Measurements from ENCODE around the gene GPX6. TPM values are rescaled to one million over a fixed set of nuclear protein-coding genes. Genes with fewer than 3 reads are reported as not detected.
"Not testable (repeated sequence)": the region's sequence is repeated elsewhere in the genome, so short reads cannot be mapped to it uniquely, and the experiment has no call there.

The GPX6 gene
- total RNA-seq, 2 experiments from 2014 or later = not detected

DNA sequence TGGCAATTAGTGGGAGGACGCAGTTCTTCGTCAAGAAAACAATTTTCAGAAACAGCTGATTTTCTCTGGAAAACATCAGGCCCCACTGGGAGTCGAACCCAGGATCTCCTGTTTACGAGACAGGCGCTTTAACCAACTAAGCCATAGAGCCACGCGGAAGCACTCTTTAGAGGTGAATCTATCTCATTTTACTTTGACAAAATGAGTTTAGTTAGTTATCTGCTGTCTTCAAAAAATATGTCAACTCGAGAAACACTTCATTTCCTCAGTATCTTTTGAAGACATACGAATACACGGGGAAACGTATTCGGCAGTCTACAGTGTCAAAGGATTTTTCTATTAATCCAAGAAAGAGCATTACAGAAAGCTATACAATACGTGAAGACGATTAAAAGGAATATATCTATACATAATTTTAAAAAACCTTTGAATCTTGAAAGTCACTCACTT lies 26.7 kb downstream of the GPX6 start:
- CTCF ChIA-PET = interaction anchor here (0.6 to 0.7 kb wide), 2 partner anchors 105 to 309 kb away, joined by 4 to 6 read pairs; no protein-coding TSS in a partner anchor
- POLR2A ChIA-PET = interaction anchor here (0.7 kb wide), 1 partner anchor 133 kb away, joined by 5 read pairs; no protein-coding TSS in a partner anchor

DNA sequence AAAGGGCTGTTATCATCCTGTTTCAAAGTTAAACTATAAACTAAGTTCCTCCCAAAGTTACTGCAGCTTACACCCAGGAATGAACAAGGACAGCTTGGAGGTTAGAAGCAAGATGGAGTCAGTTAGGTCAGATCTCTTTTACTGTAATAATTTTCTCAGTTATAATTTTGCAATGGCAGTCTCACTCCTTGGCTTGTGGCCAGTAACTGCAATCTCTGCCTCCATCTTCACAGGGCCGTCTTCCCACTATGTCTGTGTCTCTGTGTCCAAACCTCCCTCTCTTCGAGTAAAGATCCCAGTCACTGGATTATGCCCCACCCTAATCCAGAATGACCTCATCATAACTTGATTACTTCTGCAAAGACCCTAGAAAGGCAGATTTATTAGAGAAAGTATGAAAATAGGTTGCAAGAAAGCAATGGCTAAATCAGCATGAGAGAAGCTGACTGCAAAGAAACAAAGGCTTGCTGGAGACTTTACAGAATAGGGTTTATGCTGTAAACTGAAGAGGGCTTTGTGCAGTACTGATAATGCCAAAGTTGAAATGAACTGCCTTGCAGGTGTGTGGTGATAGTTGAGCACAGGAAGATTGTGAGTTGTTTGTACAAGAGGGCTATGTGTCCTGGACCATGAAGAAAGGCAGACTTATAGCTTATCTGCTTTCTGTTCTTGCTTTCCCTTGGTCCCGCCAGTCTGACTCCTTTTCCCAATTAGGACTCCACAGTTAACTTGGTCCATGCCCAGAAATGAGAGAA lies 28.4 kb downstream of the GPX6 start:
- CTCF ChIA-PET = no interaction called here
- POLR2A ChIA-PET = no interaction called here

DNA sequence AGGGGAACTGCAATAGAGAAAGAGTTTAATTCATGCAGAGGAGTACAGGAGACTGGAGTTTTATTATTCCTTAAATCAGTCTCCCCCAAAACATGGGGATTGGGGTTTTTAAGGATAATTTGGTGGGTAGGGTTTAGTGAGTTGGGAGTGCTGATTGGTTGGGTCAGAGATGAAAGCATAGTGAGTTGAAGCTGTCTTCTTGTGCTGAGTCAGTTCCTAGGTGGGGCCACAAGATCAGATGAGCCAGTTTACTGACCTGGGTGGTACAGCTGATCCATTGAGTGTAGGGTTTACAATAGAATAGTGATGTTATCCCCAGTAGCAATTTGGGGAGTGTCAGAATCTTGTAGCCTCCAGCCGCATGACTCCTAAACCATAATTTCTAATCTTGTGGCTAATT lies 29.1 kb downstream of the GPX6 start:
- ChIA-PET CTCF (no interaction called here), POLR2A (no interaction called here)

DNA sequence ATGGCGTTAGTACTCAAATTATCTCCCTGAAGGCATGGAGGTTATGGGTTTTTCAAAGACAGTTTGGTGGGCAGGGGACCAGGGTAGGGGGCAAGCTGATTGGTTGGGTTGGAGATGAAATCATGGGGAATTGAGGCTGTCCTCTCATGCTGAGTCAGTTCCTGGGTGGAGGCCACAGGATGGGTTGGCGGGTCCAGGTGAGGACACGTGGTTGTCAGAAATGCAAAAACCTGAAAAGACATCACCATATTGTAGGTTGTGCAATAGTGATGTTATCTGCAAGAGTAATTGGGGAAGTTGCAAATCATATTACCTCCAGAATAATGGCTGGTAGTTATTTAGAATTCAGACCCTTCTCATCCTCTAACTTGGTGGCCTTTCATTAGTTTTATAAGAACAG lies 30.1 kb downstream of the GPX6 start:
- POLR2A ChIA-PET = no interaction called here
- CTCF ChIA-PET = no interaction called here

DNA sequence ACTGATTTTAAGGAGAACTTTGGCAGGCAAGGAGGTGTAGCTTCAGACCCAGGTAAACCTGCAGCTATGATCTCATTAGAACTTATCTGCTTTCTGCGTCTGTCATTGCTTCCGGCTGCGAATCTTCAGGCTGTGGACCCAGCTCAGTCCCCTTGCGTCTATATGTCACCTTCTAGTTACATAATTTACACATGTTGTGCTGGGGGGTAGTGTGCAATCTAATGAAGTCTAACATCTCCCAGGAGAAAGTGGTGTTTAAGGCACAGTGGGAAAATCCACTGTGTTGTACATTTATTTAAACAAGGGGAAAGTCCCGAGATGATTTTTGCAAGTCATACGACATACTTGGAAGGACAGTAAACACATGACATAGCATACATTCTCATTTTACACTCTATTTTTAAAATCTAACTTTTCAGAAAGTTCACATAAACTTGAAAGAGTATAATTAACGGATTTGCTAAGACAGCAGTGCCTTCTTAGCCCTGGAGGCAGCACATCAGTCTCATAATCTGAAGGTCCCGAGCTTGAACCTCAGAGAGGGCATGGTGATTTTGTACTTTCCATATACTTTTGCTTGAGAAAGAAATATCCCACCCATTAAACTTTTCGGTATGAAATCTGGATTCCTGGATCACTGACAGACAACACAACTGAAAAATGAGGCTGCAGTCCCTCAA lies 35.2 kb downstream of the GPX6 start:
- POLR2A ChIA-PET = no interaction called here
- CTCF ChIA-PET = no interaction called here

DNA sequence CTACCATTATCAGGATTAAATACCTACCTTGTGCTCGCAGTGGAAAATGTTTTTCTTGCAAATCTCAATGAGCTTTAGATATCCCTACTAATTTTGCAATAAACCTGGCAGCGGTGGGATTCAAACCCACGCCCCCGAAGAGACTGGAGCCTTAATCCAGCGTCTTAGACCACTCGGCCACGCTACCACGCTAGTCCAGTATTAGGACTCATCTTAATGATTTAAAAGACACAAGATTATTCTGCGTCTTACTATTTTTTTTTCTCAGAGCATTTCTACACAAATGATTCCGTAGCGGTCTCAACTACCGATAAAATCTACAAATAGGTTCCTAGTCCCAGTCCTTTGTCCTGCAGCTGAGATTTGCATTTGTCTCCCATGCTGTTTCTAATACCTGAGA lies 37.1 kb downstream of the GPX6 start:
- POLR2A ChIA-PET = no interaction called here
- CTCF ChIA-PET = no interaction called here

DNA sequence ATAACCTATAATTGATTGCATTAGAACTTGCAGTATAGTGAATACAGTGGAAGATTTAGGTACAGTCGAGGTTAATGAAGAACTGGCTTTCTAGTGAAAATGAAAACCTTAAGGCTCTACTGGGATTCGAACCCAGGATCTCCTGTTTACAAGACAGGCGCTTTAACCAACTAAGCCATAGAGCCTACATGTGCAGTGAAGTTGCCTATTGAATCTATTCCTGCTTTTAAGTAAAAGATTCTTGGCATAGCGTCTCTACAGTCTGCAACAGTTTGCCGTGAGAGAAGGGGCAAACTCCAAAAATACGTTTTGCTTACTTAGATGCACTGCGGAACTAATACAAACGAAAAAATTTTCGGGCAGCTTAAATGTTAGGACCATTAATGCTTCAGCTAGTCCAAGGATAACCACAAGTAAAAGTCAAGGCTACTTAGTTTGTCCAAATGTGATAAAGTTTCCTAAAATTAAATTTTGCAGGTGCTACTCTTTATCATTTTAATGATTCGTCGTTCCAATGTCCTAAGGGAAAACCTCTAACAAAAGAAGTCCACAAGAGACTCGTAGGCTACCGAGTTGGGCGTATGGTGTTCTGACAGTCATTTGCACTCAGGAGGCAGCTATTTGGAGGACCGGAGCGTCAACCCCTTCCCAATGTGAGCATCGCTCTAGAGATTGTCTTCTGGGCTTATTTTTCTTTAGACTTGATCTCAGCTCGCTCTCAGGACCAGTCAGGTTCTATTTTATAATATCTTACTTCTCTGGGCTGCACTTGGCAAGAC lies 41.0 kb downstream of the GPX6 start:
- ChIA-PET POLR2A (no interaction called here), CTCF (no interaction called here)

DNA sequence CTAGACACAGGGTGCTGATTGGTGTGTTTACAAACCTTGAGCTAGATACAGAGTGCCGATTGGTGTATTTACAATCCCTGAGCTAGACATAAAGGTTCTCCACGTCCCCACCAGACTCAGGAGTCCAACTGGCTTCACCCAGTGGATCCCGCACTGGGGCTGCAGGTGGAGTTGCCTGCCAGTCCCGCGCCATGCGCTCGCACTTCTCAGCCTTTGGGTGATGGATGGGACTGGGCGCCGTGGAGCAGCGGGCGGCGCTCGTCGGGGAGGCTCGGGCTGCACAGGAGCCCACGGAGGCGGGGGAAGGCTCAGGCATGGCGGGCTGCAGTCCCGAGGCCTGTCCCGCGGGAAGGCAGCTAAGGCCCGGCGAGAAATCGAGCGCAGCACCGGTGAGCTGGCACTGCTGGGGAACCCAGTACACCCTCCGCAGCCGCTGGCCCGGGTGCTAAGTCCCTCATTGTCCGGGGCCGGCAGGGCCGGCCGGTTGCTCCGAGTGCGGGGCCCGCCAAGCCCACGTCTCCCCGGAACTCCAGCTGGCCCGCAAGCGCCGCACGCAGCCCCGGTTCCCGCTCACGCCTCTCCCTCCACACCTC lies 46.3 kb downstream of the GPX6 start:
- CTCF ChIA-PET = interaction anchor here (0.6 kb wide), 1 partner anchor 600 kb away, joined by 3 read pairs; no protein-coding TSS in a partner anchor
- POLR2A ChIA-PET = not testable (repeated sequence)

DNA sequence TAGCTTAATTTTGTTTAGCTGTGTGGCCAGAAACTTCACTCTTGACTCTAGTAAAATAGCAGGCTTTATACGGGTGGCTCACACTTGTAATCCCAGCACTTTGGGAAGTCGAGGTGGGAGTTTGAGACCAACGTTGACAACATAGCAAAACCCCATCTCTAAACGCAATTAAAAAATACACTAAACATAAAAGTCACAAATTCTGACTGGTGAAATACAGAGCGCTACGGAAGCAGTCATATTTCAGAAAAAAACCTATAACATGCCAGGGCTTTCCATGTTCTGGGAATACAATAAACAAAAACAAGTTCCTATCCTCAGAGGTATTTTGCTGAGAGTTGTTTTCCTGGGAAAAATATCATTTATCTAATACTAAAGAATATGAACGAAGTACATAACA lies 47.5 kb downstream of the GPX6 start:
- CTCF ChIA-PET = no interaction called here
- POLR2A ChIA-PET = no interaction called here

DNA sequence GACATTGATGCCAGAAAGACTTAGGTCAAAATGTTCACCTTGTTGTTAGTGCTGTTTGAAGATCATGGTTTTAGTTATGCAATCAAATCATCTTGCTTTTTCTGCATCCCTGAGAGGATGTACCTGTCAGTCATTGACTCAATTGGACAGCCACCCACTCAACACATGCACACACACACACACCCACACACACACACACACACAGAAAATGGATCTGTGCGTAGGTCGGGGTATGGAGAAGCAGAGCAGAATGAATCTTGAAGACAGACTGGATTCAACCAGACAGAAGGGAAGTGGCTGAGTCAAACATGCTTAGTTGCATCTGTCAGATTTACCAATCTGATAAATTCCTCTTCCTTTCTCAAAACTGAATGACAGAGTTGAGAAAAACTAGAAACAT lies 53.2 kb downstream of the GPX6 start:
- POLR2A ChIA-PET = no interaction called here

DNA sequence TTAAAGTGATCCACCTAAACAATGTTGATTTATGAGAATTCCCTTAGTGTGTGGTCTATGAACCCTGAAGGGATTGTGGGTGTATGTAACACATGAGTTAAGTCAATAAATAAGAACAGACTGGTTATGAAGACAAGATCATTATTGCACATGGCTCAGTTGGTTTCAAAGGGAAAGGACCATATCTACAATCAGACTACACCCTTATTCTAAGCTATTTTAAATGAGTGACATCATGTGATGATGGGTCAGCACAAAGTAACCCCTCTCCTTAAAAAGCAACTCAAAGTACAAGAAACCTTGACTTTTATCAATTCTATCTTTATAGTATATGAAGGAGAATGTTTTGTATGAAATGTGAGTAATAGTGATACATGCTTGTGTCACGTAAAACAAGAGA lies 57.0 kb downstream of the GPX6 start:
- POLR2A ChIA-PET = no interaction called here
- CTCF ChIA-PET = no interaction called here

More for the DNA sequence above, 53.2 kb downstream of the GPX6 start:
- CTCF ChIA-PET = no interaction called here

Other genes starting within 250 kb of the GPX6 start
- 1 to 10 TPM; 5.2 to 5.4 TPM for gene ZSCAN26, start 248.7 kb downstream of the GPX6 start, total RNA-seq
- gene PGBD1, start 234.2 kb downstream of the GPX6 start, total RNA-seq = 1 to 10 TPM; 4.1 TPM
- 1 to 10 TPM in 1 of 2 experiments, under 1 TPM in 1; 0.61 to 1.5 TPM for gene ZSCAN31, start 179.6 kb downstream of the GPX6 start, total RNA-seq
- gene ZKSCAN3, start 165.8 kb downstream of the GPX6 start, total RNA-seq = 1 to 10 TPM; 2.8 to 2.9 TPM
- 1 to 10 TPM; 5.0 to 5.3 TPM for gene ZSCAN12, start 116.0 kb downstream of the GPX6 start, total RNA-seq
- gene ZSCAN23, start 72.3 kb downstream of the GPX6 start, total RNA-seq = 1 to 10 TPM; 1.3 TPM
- not detected for gene GPX5, start 10.1 kb upstream of the GPX6 start, total RNA-seq